SK-N-MC (cell line): ENCODE measurements around the gene IREB2.

Experiments
- DNase-seq: peaks from one replicate; pipeline ENCODE4 v3.0.0-alpha.2; 2011; ENCODE audit warnings: low read depth, low spot score
- H3K27ac ChIP-seq: fragments of 200-600 bp; sonication (generic); 2 replicates; pipeline ENCODE4 v1.5.1; 2016; ENCODE audit warnings: mixed run types
- H3K36me3 ChIP-seq: fragments of 200-600 bp; sonication (generic); 2 replicates; pipeline ENCODE4 v1.6.1; 2017; ENCODE audit warnings: antibody characterized with exemption, low read length, mixed read lengths; ENCODE audit not compliant: insufficient read depth
- H3K4me3 ChIP-seq: fragments of 200-600 bp; sonication (generic); 2 replicates; pipeline ENCODE4 v1.5.1; 2016
- H3K9ac ChIP-seq: fragments of 200-600 bp; sonication (generic); 2 replicates; pipeline ENCODE4 v1.8.0; 2017; ENCODE audit warnings: mixed run types, mixed read lengths; ENCODE audit not compliant: insufficient read length
- H3K9me3 ChIP-seq: fragments of 200-600 bp; sonication (generic); 2 replicates; pipeline ENCODE4 v1.6.1; 2017; ENCODE audit warnings: low read depth, mild to moderate bottlenecking, antibody characterized with exemption, low read length, moderate library complexity, mixed read lengths
- EZH2 ChIP-seq: fragments of 200-600 bp; sonication (generic); IDR thresholded peaks from one replicate; pipeline ENCODE4 v1.6.1; 2017; ENCODE audit warnings: antibody characterized with exemption
- FOXP2 ChIP-seq: optimal IDR thresholded peaks from 2 replicates; pipeline ENCODE3; 2011; ENCODE audit warnings: mild to moderate bottlenecking, moderate library complexity; ENCODE audit not compliant: insufficient read depth; ENCODE audit errors: extremely low read length, control extremely low read depth
- POLR2AphosphoS5 ChIP-seq: IDR thresholded peaks from 2 replicates; pipeline ENCODE4 v1.6.1; 2012; ENCODE audit warnings: mild to moderate bottlenecking, low read depth, low read length, borderline replicate concordance

Gene IREB2

DNA sequence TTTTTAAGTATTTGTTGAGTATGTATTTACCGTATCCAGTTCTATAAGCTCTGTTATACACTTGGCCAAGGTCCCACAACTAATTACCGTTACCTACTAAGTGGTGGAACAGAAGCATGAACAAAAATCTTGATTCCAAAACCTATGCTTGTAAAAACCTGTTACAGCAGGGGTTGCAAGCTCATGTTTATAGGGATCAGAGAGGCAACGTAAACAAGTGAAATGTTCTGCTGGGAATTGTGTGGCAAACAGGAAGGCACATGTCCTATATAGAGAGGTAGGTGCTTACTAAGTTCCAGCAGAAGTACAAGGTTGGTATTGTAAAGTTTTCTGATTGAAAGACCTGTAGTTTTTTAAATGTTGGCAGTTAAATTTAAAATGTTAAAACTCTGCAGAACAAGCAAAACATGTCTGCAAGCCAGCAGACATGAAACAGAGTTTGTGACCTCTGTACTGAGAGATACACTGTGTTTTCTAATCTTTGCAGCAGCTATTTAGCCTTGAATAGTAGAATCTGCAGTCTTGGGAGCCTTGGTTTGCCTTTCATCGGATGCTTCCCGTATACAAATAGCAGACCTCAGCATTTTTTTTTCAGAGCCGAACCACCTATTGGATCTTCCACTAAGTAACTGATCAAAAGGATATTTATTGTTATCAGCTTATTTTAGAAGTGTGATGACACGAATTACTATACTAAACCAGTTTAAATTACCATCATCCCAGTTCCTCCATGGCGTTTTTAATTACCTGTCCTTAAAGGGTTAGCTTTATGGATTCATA, 11.4 kb downstream of the IREB2 start:
- peak overlapping the region; percentile 76 for H3K27ac ChIP-seq
- peak overlapping the region; percentile 43 for H3K9ac ChIP-seq
- no peak for DNase-seq
- TF ChIP-seq FOXP2: no peak
- H3K9me3 ChIP-seq: no peaks in the 10 kb centered on the region
- H3K36me3 ChIP-seq: peaks cover 61% of the 10 kb centered on the region
- H3K4me3 ChIP-seq: no peak overlapping the region

- Histone ChIP-seq H3K27ac (no peak overlapping the region), H3K4me3 (no peak overlapping the region)
- TF ChIP-seq FOXP2: no peak
- no peak for TF ChIP-seq EZH2
- no peak for TF ChIP-seq POLR2AphosphoS5
Observed at GRCh38 chr15:78450285-78450858, 12.4 kb downstream of the IREB2 start.

DNA sequence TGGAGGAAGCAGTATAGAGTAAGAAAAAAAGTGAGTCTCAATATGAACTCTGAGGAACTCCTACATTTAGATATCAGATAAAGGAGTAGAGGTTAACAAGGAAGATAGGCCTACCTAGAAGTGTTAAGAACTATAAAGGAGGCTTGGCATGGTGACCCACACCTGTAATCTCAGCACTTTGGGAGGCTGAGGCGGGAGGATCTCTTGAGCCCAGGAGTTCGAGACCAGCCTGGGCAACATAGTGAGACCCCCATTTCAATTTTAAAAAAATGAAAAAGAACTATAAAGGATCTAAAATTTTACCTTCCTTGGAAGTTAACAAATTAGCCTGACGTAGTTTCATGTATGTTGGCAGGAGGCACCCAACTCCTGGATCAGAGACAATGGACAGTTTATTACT, 14.5 kb downstream of the IREB2 start:
- no peak overlapping the region for H3K4me3 ChIP-seq
- peaks cover 30% of the 10 kb centered on the region for H3K36me3 ChIP-seq
- H3K9ac ChIP-seq: no peak overlapping the region
- TF ChIP-seq POLR2AphosphoS5 (no peak), FOXP2 (no peak), EZH2 (no peak)
- no peak for DNase-seq
- no peak overlapping the region for H3K27ac ChIP-seq
- H3K9me3 ChIP-seq: no peaks in the 10 kb centered on the region

More at GRCh38 chr15:78450285-78450858, 12.4 kb downstream of the IREB2 start:
- no peak for DNase-seq
- peaks cover 51% of the 10 kb centered on the region for H3K36me3 ChIP-seq
- H3K9ac ChIP-seq: no peak overlapping the region
- H3K9me3 ChIP-seq: no peaks in the 10 kb centered on the region

DNA sequence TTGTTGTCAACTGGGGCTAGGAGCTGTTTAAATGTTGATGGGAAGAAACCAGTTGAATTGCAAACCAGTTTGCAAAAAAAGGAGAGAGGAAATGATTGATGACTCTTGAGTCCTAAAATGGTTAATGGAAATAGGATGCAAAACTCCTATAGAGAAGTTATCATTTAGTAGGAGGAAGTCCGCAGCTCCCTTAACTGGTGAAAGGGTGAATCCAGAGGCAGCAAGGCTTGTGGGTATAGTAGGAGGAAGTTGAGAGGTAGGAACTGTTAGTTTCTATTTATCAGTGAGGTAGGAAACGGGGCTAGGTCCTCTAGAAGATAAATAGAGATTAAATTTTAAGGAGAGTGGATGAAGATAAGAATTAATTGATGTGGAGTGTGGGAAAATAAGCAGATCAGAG, 15.4 kb downstream of the IREB2 start:
- Histone ChIP-seq H3K9ac (no peak overlapping the region), H3K4me3 (no peak overlapping the region), H3K27ac (no peak overlapping the region), H3K36me3 (peaks cover 32% of the 10 kb centered on the region), H3K9me3 (no peaks in the 10 kb centered on the region)
- DNase-seq: no peak
- no peak for TF ChIP-seq POLR2AphosphoS5
- no peak for TF ChIP-seq FOXP2
- no peak for TF ChIP-seq EZH2

DNA sequence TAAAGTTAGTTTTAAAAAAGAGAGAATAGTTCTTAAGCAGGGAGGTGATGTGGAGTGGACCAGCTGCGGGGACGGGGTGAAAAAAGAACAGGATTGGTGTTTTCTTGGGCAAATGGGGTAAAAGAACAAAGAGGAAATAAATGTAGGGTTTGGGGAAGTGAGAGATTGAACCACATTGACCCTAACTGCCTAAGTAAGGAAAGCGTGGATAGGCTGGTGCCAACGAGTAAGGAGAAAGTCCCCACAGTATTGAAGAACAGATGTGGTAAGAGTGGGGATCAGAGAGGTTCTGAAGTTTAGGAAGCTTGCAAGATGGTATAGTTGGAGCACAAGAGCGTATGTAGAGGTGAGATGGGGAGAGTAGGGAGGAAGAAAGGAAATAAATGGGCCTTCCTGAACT, 17.0 kb downstream of the IREB2 start:
- no peak for DNase-seq
- TF ChIP-seq POLR2AphosphoS5 (no peak), FOXP2 (no peak), EZH2 (no peak)
- Histone ChIP-seq H3K36me3 (peaks cover 31% of the 10 kb centered on the region), H3K4me3 (no peak overlapping the region), H3K9me3 (no peaks in the 10 kb centered on the region), H3K27ac (peak overlapping the region; percentile 77; the same call in 1 of the 2 replicates), H3K9ac (no peak overlapping the region)

DNA sequence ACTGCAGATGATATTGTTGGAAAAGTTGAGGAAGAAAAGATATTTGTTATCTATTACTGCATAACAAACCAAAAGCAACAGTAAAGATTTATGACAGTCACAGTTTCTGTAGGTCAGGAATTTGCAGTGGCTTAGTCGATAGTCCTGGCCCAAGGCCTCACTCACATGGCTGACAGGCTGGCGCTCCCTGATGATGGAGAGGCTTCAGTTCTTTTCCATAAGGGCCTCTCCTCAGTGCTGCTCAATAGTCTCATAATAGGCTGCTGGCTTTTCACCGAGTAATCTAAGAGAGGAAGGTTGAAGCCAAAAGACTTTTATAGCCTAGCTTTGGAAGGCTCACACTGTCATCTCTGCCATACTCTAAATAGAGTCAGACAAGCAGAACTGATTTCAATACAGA, 17.7 kb downstream of the IREB2 start:
- no peak overlapping the region for H3K4me3 ChIP-seq
- no peak for DNase-seq
- peak overlapping the region; percentile 77 for H3K27ac ChIP-seq

DNA sequence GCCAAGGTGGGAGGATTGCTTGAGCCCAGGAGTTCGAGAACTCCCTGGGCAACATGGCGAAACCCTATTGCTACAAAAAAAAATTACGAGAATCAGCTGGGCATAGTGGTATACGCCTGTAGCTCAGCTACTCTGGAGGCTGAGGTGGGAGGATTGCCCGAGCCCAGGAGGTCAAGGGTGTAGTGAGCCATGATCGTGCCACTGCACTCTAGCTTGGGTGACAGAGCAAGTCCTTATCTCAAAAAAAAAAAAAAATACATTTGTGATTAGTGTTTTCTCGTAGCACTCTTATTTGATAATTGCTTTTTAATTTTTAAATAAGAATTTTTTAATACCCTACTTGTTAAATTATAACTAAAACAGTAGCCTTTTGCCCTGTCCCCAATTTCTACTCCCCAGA, 18.4 kb downstream of the IREB2 start:
- Histone ChIP-seq H3K4me3 (no peak overlapping the region), H3K9ac (no peak overlapping the region), H3K9me3 (no peaks in the 10 kb centered on the region), H3K27ac (peak overlapping the region; percentile 79), H3K36me3 (peaks cover 32% of the 10 kb centered on the region)
- TF ChIP-seq FOXP2 (no peak), EZH2 (no peak), POLR2AphosphoS5 (no peak)
- DNase-seq: no peak

More for the DNA sequence above, 17.7 kb downstream of the IREB2 start:
- peaks cover 28% of the 10 kb centered on the region for H3K36me3 ChIP-seq
- no peak for TF ChIP-seq FOXP2
- TF ChIP-seq POLR2AphosphoS5: no peak
- TF ChIP-seq EZH2: no peak
- H3K9me3 ChIP-seq: no peaks in the 10 kb centered on the region
- H3K9ac ChIP-seq: no peak overlapping the region

DNA sequence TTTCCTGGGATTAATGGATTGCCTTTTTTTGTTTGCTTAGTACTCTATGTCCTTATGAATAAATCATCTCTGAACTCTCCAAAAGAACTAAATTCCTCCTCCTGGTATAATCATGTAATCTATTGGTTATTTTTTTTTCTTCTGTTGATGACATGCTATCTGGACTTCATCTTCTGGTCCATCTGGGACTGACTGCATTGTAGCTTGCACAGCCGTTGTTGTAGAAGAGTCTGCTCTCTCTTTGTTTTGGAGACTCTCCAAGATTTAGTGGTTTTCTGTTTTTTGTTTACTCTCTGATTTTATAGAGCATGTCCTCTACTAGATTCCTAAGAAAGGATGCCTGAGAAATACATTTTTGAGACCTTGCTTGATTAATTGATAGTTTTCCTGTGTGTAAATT, 19.1 kb downstream of the IREB2 start:
- no peak for DNase-seq
- H3K27ac ChIP-seq: peak overlapping the region; percentile 79
- peaks cover 28% of the 10 kb centered on the region for H3K36me3 ChIP-seq
- no peaks in the 10 kb centered on the region for H3K9me3 ChIP-seq
- TF ChIP-seq EZH2: no peak
- no peak for TF ChIP-seq POLR2AphosphoS5
- TF ChIP-seq FOXP2: no peak
- H3K4me3 ChIP-seq: peak overlapping the region; percentile 42
- no peak overlapping the region for H3K9ac ChIP-seq
